ENCODE measurements around the gene TRIO.

DNA sequence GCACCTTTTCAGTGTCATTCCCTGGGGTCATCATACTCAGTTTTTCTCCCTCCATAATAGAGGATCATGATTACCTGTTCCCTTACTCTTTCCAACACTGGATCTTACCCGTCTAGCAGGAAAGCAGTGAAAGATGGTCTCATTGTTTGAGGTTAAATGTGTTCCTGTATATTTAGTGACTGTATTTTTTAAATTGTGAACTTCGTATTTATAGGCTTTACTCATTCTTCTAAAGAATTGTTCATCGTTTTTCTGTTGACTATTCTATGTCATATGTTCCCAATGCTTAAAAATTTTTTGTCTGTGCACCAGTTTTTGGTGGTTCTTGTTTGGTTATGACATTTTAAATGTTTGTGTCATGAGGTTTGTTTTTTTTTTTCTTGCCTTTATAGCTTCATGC lies 233.6 kb downstream of the TRIO start:
- no peak for TF ChIP-seq CTCF (IDR thresholded peaks at IDR 0.05; ENCODE audit: low read depth, low read length, poor library complexity, severe bottlenecking)
- no peak for TF ChIP-seq EZH2phosphoT487 (IDR thresholded peaks at IDR 0.05; ENCODE audit: borderline replicate concordance, low read length)
